22Rv1 (cell line): ENCODE data around the gene ARHGEF10L.

Experiments used
- ZFX ChIP-seq: fragments of 450-650 bp; IDR thresholded peaks from 2 replicates; pipeline ENCODE4 v1.6.1; 2017; ENCODE audit warnings: antibody characterized with exemption, borderline replicate concordance
- TF ChIP-seq, protein P1 (sequence below): fragments of 450-650 bp; IDR thresholded peaks from 2 replicates; pipeline ENCODE4 v1.5.1; 2017; ENCODE audit warnings: mild to moderate bottlenecking

DNA sequence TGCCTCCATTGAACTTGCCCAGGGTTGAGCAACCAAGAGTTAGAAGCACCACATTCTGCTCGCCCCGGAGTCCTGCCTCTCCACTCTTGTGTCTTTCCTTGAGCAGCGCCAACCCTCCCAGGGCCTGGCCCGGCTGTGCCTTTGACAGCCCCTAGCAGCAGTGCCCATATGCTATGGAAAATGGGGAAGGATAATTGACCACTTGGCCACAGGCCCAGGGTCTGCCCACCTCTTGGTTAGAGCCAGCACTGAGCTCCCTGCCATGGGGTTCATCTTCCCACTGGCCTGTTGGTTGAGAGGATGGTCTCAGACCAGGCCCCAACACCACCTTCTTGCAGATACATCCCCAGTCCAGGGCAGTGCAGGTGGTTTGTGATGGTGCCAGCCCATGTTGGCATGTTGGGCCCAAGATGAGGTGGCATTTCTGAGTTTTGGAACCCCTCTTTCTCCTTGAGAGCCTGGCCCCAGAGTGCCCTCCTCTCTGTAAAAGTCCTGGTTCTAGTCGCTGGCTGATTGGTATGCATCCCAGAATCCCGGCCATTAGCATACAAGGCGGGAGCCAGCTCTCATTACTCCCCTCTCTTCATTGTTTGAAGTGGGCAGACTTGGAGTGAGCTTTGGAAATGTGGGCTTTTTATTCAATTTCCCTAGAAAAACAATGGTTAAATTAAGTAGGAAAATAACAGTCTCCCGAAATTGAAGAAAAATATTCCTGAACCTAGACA lies 7.6 kb downstream of the ARHGEF10L start:
- TF ChIP-seq, protein P1, sequence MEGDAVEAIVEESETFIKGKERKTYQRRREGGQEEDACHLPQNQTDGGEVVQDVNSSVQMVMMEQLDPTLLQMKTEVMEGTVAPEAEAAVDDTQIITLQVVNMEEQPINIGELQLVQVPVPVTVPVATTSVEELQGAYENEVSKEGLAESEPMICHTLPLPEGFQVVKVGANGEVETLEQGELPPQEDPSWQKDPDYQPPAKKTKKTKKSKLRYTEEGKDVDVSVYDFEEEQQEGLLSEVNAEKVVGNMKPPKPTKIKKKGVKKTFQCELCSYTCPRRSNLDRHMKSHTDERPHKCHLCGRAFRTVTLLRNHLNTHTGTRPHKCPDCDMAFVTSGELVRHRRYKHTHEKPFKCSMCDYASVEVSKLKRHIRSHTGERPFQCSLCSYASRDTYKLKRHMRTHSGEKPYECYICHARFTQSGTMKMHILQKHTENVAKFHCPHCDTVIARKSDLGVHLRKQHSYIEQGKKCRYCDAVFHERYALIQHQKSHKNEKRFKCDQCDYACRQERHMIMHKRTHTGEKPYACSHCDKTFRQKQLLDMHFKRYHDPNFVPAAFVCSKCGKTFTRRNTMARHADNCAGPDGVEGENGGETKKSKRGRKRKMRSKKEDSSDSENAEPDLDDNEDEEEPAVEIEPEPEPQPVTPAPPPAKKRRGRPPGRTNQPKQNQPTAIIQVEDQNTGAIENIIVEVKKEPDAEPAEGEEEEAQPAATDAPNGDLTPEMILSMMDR, result no peak
- TF ChIP-seq ZFX, result no peak
